Measurements from ENCODE around the gene ELAPOR1. TPM values are rescaled to one million over a fixed set of nuclear protein-coding genes. Genes with fewer than 3 reads are reported as not detected.
A peak's percentile ranks its signal among the peaks of the same experiment; 100 is the strongest.

ELAPOR1 gene
- total and polyA plus RNA-seq, 12 donors, result 0.06 to 0.54 (median 0.30) TPM; not detected in 2

DNA sequence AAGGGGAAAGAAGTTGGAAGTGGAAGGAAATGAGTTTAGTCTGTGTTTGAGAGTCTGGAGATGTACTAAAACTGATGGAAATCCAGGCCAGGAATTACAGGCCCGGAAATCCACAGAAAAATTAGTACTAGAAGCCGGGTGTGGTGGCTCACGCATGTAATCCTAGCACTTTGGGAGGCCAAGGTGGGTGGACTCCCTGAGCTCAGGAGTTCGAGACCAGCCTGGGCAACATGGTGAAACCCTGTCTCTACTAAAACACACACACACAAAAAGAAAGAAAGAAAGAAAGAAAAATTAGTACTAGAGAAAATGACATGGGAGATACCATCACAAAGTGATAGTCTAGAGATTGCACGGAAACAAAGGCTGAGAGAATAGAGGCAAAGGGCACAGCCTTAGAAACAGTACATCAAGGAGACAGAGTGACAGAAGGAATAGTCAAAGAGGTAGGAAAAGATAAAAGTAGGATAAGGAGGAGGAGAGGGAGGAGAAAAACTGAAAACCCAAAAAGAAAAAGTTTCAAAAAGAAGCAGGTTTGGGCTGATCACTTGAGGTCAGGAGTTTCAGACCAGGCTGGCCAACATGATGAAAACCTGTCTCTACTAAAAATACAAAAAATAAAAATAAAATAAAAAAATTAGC, 33.4 kb upstream of the ELAPOR1 start:
- H3K9me3 ChIP-seq, result no peaks in the 10 kb centered on the region
- WGBS, 2 donors, result 67 to 79% methylated on average over 5 of the region's 5 CpGs
- H3K4me1 ChIP-seq, result peaks cover 4 to 24% (median 13%) of the 10 kb centered on the region in 9 donors
- TF ChIP-seq, protein P1, sequence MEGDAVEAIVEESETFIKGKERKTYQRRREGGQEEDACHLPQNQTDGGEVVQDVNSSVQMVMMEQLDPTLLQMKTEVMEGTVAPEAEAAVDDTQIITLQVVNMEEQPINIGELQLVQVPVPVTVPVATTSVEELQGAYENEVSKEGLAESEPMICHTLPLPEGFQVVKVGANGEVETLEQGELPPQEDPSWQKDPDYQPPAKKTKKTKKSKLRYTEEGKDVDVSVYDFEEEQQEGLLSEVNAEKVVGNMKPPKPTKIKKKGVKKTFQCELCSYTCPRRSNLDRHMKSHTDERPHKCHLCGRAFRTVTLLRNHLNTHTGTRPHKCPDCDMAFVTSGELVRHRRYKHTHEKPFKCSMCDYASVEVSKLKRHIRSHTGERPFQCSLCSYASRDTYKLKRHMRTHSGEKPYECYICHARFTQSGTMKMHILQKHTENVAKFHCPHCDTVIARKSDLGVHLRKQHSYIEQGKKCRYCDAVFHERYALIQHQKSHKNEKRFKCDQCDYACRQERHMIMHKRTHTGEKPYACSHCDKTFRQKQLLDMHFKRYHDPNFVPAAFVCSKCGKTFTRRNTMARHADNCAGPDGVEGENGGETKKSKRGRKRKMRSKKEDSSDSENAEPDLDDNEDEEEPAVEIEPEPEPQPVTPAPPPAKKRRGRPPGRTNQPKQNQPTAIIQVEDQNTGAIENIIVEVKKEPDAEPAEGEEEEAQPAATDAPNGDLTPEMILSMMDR (IDR thresholded peaks at IDR 0.05), result no peak
- DNase-seq (no peak), ATAC-seq (peak in 1 of 8 donors; percentile 39)
- peak overlapping the region; percentile 58 to 91 (median 85) for H3K27ac ChIP-seq
- no peaks in the 10 kb centered on the region for H3K27me3 ChIP-seq
- intact Hi-C loops (cut with DNase I), result no loop called here
- no peaks in the 10 kb centered on the region for H3K36me3 ChIP-seq
- H3K4me3 ChIP-seq, result peak overlapping the region in 3 of 10 donors; percentile 1 to 23 (median 5)

- peaks cover 0 to 15% (median 5%) of the 10 kb centered on the region in 9 donors for H3K4me1 ChIP-seq
- H3K9me3 ChIP-seq, result no peaks in the 10 kb centered on the region
- H3K36me3 ChIP-seq, result no peaks in the 10 kb centered on the region
- DNase-seq (no peak), ATAC-seq (no peak)
- no peak overlapping the region for H3K4me3 ChIP-seq
- no peak overlapping the region for H3K27ac ChIP-seq
- H3K27me3 ChIP-seq, result no peaks in the 10 kb centered on the region
- intact Hi-C loops (cut with DNase I), result no loop called here
- TF ChIP-seq, protein P1 (IDR thresholded peaks at IDR 0.05), result no peak
- 92 to 96% methylated on average over 3 of the region's 3 CpGs for WGBS, 2 donors
These were observed 30.4 kb upstream of the ELAPOR1 start for GRCh38 chr1:109083501-109083900.

GRCh38 chr1:109083923-109084322, 30.0 kb upstream of the ELAPOR1 start:
- DNase-seq (no peak), ATAC-seq (no peak)
- Histone ChIP-seq H3K4me3 (no peak overlapping the region), H3K36me3 (no peaks in the 10 kb centered on the region), H3K4me1 (peaks cover 2 to 17% (median 5%) of the 10 kb centered on the region in 9 donors), H3K9me3 (no peaks in the 10 kb centered on the region), H3K27ac (no peak overlapping the region), H3K27me3 (no peaks in the 10 kb centered on the region)
- WGBS, 2 donors, result 64 to 73% methylated on average over 1 of the region's 1 CpG
- intact Hi-C loops (cut with DNase I), result no loop called here
- TF ChIP-seq, protein P1 (IDR thresholded peaks at IDR 0.05), result no peak

DNA sequence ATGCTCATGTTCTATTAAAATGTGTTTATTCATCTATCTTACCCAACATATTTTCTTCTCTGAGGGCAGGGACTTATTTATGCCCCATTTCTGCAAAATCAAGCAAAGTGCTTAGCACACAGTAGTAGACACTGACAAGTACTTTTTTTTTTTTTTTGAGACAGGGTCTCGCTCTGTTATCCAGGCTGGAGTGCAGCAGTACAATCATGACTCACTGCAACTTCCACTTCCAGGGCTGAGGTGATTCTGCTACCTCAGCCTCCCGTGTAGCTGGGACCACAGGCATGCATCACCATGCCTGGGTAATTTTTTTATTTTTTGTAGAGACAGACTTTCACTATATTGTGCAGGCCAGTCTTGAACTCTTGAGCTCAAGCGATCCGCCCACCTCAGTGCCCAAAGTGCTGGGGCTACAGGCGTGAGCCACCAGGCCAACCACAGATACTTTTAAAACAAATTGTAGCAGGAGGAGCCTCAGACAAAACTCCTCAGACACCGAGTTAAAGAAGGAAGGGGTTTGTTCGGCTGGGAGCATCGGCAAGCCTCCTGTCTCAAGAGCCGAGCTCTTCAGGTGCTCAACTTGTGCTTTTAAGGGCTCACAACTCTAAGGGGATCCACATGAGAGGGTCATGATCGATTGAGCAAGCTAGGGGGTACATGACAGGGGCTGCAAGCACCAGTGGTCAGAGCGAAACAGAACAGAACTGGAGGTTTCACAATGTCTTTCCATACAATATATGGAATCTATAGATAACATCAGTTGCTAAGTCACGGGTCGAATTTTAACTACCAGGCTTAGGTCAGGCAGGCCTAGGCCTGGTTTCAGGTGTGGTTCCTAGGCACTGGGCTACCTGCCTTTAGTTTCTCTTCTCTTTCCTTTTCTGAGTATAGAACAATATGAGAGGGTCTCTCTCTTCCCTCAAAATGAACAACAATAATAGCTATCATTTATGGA, 29.1 kb upstream of the ELAPOR1 start:
- Histone ChIP-seq H3K4me1 (peaks cover 0 to 21% (median 10%) of the 10 kb centered on the region in 9 donors), H3K9me3 (no peaks in the 10 kb centered on the region), H3K27me3 (no peaks in the 10 kb centered on the region), H3K36me3 (no peaks in the 10 kb centered on the region), H3K27ac (no peak overlapping the region), H3K4me3 (no peak overlapping the region)
- 87 to 90% methylated on average over 13 of the region's 13 CpGs for WGBS, 2 donors
- ATAC-seq, result no peak
- DNase-seq, result no peak
- intact Hi-C loops (cut with DNase I), result no loop called here
- TF ChIP-seq, protein P1 (IDR thresholded peaks at IDR 0.05), result no peak

Data from heart right ventricle (tissue), 16 donors.